Activated CD4-positive, alpha-beta T cell treated with anti-CD3 and anti-CD28 coated beads, Interleukin-2, amount 10 ng/mL, durations not matched to agents 24 days and 14 days (primary cell): ENCODE measurements around the gene TMEM94. TPM values are rescaled to one million over a fixed set of nuclear protein-coding genes. Genes with fewer than 3 reads are reported as not detected.

ENCODE experiments used
- DNase-seq: peaks from one replicate; pipeline ENCODE4 v3.0.0; 2022
- H3K27ac Mint-ChIP-seq: one replicate; pipeline ENCODE4 v1.8.0; 2022; ENCODE audit warnings: mild to moderate bottlenecking, mixed read lengths
- H3K27me3 Mint-ChIP-seq: one replicate; pipeline ENCODE4 v1.8.0; 2022; ENCODE audit warnings: mixed read lengths
- H3K36me3 Mint-ChIP-seq: one replicate; pipeline ENCODE4 v1.8.0; 2022; ENCODE audit warnings: low read depth, mild to moderate bottlenecking, mixed read lengths
- H3K4me1 Mint-ChIP-seq: one replicate; pipeline ENCODE4 v1.8.0; 2021; ENCODE audit warnings: mixed read lengths
- H3K4me3 Mint-ChIP-seq: one replicate; pipeline ENCODE4 v1.8.0; 2022; ENCODE audit warnings: mild to moderate bottlenecking, moderate library complexity, mixed read lengths
- H3K9me3 Mint-ChIP-seq: one replicate; pipeline ENCODE4 v1.8.0; 2021; ENCODE audit warnings: mixed read lengths
- intact Hi-C: fragments of 100-400 bp; cut with micrococcal nuclease; formaldehyde crosslinking; loops from one replicate; pipeline ENCODE4 v1.15.1; 2023
- total RNA-seq: library from RNA; stranded (reverse); gene quantifications from 2 replicates; pipeline ENCODE4 v1.2.3, GENCODE V29; 2022

Gene TMEM94
- total RNA-seq, 1 donor from 2014 or later: 69.5 TPM

DNA sequence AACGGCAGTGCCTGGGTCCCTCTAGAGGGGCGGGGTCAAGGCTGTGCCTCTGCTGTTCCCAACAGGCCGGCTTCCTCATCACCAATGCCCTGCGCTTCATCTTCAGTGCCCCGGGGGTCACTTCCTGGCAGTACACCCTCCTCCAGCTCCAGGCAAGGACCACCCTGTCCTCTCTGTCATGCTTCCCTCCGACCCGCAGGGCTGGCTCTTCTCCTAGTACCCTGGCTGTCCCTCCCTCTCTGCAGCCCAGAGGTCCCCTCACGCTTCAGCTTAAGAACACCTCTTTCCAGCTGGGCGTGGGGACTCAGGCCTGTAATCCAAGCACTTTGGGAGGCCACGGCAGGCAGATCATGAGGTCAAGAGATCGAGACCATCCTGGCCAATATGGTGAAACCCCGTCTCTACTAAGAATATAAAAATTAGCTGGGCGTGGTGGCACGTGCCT lies 33.1 kb downstream of the TMEM94 start:
- Mint-ChIP-seq H3K27me3 (no peaks in the 10 kb centered on the region), H3K4me1 (peaks cover 15% of the 10 kb centered on the region), H3K9me3 (no peaks in the 10 kb centered on the region), H3K27ac (no peak overlapping the region), H3K4me3 (no peak overlapping the region), H3K36me3 (peaks cover 12% of the 10 kb centered on the region)
- no peak for DNase-seq
- intact Hi-C loops: loop anchor here (5.0 kb wide), 1 partner anchor 62 kb away; no protein-coding TSS in a partner anchor

DNA sequence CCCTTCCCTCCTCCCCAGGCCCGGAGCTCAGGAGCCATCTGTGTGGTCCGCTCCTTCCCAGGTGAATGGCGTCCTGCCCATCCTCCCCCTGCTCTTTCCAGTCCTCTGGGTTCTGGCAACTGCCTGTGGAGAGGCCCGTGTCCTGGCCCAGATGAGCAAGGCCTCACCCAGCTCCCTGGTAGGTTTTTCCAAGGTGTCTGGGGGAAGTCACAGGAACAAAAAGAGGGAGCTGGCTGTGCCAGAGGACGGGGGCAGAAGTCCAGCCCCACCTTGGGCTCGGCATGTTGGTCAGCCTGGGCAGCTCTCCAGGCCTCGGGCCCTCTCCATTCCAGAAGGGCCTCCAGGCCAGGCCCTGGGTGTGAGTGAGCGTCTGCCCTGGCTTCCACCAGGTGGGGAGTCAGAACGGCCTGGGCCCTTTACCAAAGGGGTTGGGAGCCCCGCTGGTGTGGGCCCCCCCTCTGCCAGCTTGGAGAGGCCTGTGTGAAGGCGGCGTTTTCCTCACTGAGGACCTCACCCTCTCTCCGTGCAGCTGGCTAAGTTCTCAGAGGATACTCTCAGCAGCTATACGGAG lies 33.8 kb downstream of the TMEM94 start:
- Mint-ChIP-seq H3K27ac (no peak overlapping the region), H3K9me3 (no peaks in the 10 kb centered on the region), H3K36me3 (peaks cover 11% of the 10 kb centered on the region), H3K4me3 (no peak overlapping the region), H3K27me3 (no peaks in the 10 kb centered on the region), H3K4me1 (peaks cover 15% of the 10 kb centered on the region)
- DNase-seq: no peak
- intact Hi-C loops: no loop called here

GRCh38 chr17:75490953-75491649 lies 34.7 kb downstream of the TMEM94 start:
- no peak overlapping the region for H3K27ac Mint-ChIP-seq
- H3K4me1 Mint-ChIP-seq: peaks cover 15% of the 10 kb centered on the region
- peaks cover 13% of the 10 kb centered on the region for H3K36me3 Mint-ChIP-seq
- no peak overlapping the region for H3K4me3 Mint-ChIP-seq
- no peaks in the 10 kb centered on the region for H3K27me3 Mint-ChIP-seq
- intact Hi-C loops: no loop called here
- H3K9me3 Mint-ChIP-seq: no peaks in the 10 kb centered on the region
- no peak for DNase-seq

GRCh38 chr17:75491680-75492079 lies 35.2 kb downstream of the TMEM94 start:
- H3K9me3 Mint-ChIP-seq: no peaks in the 10 kb centered on the region
- no peak overlapping the region for H3K4me3 Mint-ChIP-seq
- no peak for DNase-seq
- peaks cover 13% of the 10 kb centered on the region for H3K36me3 Mint-ChIP-seq
- H3K27ac Mint-ChIP-seq: no peak overlapping the region
- intact Hi-C loops: no loop called here
- H3K27me3 Mint-ChIP-seq: no peaks in the 10 kb centered on the region
- H3K4me1 Mint-ChIP-seq: peaks cover 12% of the 10 kb centered on the region

DNA sequence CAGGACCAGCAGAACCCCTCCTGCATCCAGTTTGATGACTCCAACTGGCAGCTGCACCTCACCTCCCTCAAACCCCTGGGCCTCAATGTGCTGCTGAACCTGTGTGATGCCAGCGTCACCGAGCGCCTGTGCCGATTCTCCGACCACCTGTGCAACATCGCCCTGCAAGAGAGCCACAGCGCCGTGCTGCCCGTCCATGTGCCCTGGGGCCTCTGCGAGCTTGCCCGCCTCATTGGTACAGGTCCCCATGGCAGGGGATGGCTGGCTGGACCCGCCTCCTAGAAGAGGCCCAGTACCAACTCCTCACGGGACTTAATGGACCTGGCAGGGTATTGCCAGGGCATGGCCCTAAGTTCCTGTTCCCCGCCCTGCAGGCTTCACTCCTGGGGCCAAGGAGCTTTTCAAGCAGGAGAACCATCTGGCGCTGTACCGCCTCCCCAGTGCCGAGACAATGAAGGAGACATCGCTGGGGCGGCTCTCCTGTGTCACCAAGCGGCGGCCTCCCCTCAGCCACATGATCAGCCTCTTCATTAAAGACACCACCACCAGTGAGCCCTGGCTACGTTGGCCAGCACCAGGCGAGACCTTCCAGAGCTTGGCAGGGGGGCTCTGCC lies 36.2 kb downstream of the TMEM94 start:
- DNase-seq: no peak
- Mint-ChIP-seq H3K9me3 (no peaks in the 10 kb centered on the region), H3K4me3 (no peak overlapping the region), H3K27ac (no peak overlapping the region), H3K27me3 (no peaks in the 10 kb centered on the region), H3K4me1 (peaks cover 4% of the 10 kb centered on the region), H3K36me3 (peaks cover 14% of the 10 kb centered on the region)
- intact Hi-C loops: no loop called here

GRCh38 chr17:75493476-75494129 lies 37.2 kb downstream of the TMEM94 start:
- no peak for DNase-seq
- Mint-ChIP-seq H3K27me3 (no peaks in the 10 kb centered on the region), H3K4me3 (no peak overlapping the region), H3K4me1 (peaks cover 2% of the 10 kb centered on the region), H3K27ac (no peak overlapping the region), H3K36me3 (peaks cover 15% of the 10 kb centered on the region), H3K9me3 (no peaks in the 10 kb centered on the region)
- intact Hi-C loops: no loop called here

DNA sequence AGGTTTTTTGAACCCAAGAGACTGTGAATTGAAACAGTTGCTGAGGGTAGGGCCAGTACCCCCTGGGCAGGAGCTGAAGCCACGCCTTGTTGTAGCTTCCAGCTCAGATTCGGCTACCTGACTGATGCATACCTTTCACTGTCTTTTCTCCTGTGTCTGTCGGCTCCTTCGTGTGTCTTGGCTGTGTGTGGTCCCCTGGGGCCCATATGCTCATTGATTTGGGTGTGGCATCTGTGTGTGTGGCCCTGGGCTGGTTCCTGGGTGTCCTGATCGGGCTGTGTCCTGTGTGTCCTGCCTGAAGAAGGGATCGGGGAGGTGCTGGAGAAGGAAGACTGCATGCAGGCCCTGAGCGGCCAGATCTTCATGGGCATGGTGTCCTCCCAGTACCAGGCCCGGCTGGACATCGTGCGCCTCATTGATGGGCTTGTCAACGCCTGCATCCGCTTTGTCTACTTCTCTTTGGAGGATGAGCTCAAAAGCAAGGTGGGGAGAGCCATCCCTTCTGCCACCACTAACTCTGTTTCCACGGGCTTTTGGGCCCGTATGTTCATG lies 38.0 kb downstream of the TMEM94 start:
- H3K9me3 Mint-ChIP-seq: no peaks in the 10 kb centered on the region
- peaks cover 15% of the 10 kb centered on the region for H3K36me3 Mint-ChIP-seq
- DNase-seq: no peak
- H3K4me1 Mint-ChIP-seq: peaks cover 2% of the 10 kb centered on the region
- no peak overlapping the region for H3K4me3 Mint-ChIP-seq
- H3K27ac Mint-ChIP-seq: no peak overlapping the region
- H3K27me3 Mint-ChIP-seq: no peaks in the 10 kb centered on the region
- intact Hi-C loops: no loop called here

GRCh38 chr17:75496005-75496404 lies 39.6 kb downstream of the TMEM94 start:
- H3K27me3 Mint-ChIP-seq: no peaks in the 10 kb centered on the region
- no peaks in the 10 kb centered on the region for H3K9me3 Mint-ChIP-seq
- intact Hi-C loops: no loop called here
- no peak for DNase-seq
- H3K27ac Mint-ChIP-seq: no peak overlapping the region
- peaks cover 15% of the 10 kb centered on the region for H3K36me3 Mint-ChIP-seq
- H3K4me1 Mint-ChIP-seq: peaks cover 2% of the 10 kb centered on the region
- no peak overlapping the region for H3K4me3 Mint-ChIP-seq

DNA sequence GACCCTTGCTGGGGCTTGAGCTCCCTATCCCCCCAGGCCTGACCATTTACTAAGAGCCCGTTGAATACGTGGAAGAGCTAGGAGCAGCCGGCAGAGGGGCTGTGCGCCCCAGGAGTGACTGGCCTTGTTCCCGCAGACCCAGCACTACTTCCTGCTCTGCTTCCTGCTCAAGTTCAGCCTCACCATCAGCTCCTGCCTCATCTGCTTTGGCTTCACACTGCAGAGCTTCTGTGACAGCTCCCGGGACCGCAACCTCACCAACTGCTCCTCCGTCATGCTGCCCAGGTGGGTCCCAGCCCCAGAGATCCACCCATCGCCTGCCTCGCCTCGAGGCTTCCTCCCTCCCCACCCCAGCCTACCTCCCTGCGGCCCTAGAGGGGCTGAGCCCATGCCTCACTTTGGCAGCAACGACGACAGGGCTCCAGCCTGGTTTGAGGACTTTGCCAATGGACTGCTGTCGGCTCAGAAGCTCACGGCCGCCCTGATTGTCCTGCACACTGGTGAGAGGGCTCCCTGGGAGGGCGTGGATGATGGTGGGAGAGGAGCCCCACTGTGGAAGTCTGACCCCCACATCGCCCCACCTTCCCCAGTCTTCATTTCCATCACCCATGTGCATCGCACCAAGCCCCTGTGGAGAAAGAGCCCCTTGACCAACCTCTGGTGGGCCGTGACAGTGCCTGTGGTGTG lies 41.7 kb downstream of the TMEM94 start:
- no peaks in the 10 kb centered on the region for H3K9me3 Mint-ChIP-seq
- DNase-seq: no peak
- H3K4me1 Mint-ChIP-seq: peaks cover 2% of the 10 kb centered on the region
- no peaks in the 10 kb centered on the region for H3K27me3 Mint-ChIP-seq
- no peak overlapping the region for H3K27ac Mint-ChIP-seq
- no peak overlapping the region for H3K4me3 Mint-ChIP-seq
- intact Hi-C loops: no loop called here
- H3K36me3 Mint-ChIP-seq: peaks cover 10% of the 10 kb centered on the region

DNA sequence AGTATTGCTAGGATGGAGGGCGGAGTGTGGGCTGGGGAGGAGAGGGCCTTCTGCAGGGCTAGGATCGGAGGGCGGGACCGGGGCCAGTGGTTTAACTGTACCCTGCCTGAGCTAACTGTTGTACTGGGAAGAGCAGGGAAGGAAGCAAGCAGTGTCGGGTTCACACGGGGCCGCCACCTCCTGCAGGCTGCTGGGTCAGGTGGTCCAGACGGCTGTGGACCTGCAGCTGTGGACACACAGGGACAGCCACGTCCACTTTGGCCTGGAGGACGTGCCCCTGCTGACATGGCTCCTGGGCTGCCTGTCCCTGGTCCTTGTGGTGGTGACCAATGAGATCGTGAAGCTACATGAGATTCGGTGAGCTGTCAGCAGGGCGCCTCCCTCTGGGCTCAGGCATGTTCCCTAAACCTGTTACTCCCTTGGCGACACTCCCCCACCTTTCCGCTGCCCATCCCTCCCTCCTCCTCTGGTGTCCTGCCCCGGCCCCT lies 42.3 kb downstream of the TMEM94 start:
- H3K9me3 Mint-ChIP-seq: no peaks in the 10 kb centered on the region
- intact Hi-C loops: no loop called here

DNA sequence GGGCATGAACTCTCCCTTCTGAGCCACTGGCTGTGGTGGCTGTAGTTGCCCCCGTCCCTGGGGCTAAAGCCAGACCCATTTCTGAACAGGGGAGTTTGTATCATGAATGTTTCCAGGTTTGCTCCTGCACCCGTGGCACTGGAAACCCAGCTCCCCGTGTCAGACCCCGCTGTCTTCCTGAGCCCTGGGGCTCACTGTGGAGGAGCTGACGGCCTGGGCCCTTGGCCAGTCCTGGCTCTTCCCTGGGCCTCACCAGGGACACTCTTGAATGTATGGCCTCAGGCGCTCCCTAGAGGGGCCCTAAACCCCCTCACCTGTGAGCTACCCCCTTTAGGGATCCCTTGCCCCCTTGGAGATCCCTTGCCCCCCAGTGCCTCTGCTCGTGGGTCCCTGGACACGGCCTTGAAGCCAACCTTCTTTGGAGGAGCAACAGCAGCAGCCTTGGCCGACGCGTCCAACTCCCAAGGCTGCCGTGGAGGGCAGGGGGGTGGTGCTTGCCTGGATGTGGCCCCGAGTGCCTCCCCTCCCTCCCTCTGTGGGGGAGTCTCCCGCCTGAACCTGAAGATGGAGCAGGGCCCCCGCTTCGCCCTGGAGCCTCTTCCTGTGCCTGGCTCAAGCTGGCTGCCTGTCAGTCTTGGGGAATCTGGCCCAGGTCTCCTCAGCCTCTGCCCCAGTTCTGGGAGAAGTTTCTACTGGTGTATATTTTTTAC lies 43.0 kb downstream of the TMEM94 start:
- H3K36me3 Mint-ChIP-seq: peaks cover 10% of the 10 kb centered on the region
- no peak for DNase-seq
- H3K4me3 Mint-ChIP-seq: no peak overlapping the region
- H3K27me3 Mint-ChIP-seq: no peaks in the 10 kb centered on the region
- no peaks in the 10 kb centered on the region for H3K9me3 Mint-ChIP-seq
- no peak overlapping the region for H3K27ac Mint-ChIP-seq
- H3K4me1 Mint-ChIP-seq: peaks cover 2% of the 10 kb centered on the region
- intact Hi-C loops: no loop called here

More for the DNA sequence above, 42.3 kb downstream of the TMEM94 start:
- Mint-ChIP-seq H3K27ac (no peak overlapping the region), H3K4me1 (peaks cover 2% of the 10 kb centered on the region), H3K27me3 (no peaks in the 10 kb centered on the region), H3K36me3 (peaks cover 10% of the 10 kb centered on the region), H3K4me3 (no peak overlapping the region)
- DNase-seq: no peak

DNA sequence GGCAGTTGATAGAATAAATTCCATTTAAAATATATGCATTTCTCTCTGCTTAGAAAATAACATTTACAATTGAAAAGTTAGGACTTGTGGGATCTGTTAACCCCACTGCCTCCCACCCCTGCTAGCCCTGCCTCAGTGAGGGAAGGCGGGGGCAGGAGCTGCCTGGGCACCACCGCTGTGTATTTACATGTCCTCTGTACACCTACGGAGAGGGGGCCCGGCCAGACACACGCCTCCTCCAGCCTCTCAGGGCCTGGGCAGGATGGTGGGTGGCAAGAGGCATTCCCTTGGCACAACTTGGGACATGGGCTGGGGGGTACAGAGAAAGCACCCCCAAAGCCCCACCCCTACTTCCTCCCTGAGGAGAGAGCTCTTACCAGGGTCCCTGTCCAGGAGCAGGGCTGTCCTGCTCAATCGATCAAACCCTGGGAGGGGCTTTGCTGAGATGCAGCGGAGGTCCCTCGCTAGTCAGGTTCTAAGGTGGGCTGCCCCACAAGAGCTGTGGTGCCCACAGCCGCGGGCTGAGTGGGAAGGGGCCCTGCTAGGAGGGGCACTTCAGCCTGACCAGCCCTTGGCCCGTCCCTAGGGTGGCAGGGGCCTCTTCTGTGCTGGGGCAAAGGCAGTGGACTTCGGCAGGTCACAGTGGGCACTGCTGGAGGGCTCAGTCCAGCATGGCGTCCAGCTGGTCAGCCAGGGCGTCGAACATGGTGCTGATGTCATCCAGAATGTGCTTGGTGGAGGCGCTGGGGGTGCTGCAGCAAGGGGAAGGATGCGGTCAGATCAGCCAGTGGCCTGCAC lies 44.2 kb downstream of the TMEM94 start:
- H3K36me3 Mint-ChIP-seq: peaks cover 10% of the 10 kb centered on the region
- intact Hi-C loops: no loop called here
- peaks cover 2% of the 10 kb centered on the region for H3K4me1 Mint-ChIP-seq

More for the DNA sequence above, 44.2 kb downstream of the TMEM94 start:
- H3K27me3 Mint-ChIP-seq: no peaks in the 10 kb centered on the region
- no peaks in the 10 kb centered on the region for H3K9me3 Mint-ChIP-seq
- no peak overlapping the region for H3K4me3 Mint-ChIP-seq
- DNase-seq: no peak
- no peak overlapping the region for H3K27ac Mint-ChIP-seq
